Measurements from ENCODE around the gene ADAM19.

Gene ADAM19

GRCh38 chr5:157596487-157596886 is 20.9 kb upstream of the ADAM19 start:
- no peak for DNase-seq (ENCODE audit: low spot score)

- no peak for DNase-seq (ENCODE audit: low spot score)
These were observed 19.3 kb upstream of the ADAM19 start for GRCh38 chr5:157594675-157595459.

GRCh38 chr5:157594257-157594656 is 18.7 kb upstream of the ADAM19 start:
- no peak for DNase-seq (ENCODE audit: low spot score)

DNA sequence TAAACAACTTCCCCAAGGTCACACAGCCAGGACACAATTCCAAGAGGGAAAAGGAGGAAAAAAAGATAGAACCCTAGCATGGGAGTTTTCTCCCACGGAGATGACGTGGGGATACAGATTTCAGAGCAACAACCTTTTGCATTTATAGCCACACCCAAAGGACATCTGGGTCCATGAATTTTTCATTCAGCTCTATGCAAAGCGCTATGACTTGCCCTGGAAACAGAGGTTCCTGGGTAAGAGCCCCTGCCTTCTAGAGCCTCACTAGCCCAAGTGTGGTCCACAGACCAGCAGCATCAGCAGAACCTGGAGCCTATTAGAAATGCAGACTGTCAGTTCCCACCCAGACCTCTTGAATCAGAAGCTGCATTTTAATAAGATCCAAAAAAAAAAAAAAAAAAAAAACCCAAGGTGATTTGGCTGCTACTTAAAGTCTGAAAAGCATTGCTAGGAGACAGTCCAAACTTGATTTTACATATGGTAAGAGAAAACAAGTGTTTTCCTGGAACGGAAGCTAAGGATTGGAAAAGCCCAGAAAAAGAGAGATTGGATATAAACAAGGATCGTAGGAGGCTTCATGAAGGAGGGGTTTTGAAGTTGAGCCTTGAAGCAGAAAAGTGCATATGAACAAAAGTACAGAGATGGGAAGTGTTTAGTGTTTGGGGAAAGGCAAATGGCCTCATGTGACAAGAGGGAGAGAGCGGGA is 17.6 kb upstream of the ADAM19 start:
- DNase-seq (ENCODE audit: low spot score) = no peak

DNA sequence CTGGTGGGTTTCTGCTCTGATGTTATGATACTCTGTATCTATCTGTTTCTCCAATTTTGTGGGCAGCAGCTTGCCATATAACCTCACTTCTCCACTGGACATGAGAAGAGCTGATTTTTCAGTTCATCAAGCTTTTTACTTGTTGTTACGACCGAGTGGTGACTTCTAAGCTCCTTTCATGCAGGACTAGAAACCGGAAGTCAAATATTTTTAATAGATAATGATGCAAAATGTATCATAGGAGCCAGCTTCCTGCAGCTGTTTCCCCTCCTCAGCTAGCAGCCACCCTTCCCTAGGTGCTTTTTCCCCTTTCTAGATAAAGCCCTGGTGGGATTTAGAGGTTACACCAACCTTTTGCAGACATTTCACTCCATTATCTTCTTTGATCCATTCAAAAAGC is 17.0 kb upstream of the ADAM19 start:
- no peak for DNase-seq (ENCODE audit: low spot score)

DNA sequence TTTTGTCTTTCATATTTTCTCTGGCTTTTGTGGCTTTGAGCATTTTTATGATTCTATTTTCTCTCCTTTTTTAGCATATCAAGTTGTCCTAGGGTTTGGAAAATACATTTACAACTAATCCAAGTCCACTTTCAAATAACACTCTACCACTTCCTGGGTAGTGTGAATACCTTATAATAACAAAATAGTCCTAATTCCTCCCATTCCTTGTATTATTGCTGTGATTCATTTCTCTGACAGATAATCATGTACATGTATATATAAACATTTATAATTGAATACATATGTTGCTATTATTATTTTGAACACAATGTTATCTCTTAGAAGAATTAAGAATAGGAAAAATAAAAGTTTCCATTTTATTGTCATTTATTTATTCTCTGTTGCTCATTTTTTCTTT is 14.9 kb upstream of the ADAM19 start:
- DNase-seq (ENCODE audit: low spot score) = no peak

DNA sequence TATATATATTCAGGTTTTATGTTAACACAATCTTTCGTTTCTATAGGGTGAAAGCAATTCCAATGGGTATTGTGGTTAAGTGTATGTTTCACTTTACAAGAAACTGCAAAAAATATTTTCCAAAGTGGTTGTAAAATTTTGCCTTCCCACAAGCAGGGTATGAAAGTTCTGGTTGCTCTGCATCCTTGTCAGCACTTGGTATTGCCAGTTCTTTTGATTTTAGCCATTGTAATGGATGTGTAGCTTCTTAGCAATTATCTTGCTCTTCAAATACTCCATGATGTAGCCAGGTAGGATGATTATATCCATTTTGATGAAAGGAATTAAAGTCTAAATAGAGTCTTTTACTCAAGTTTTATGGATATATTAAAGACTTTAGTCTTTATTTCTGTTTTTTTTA is 9.1 kb upstream of the ADAM19 start:
- no peak for DNase-seq (ENCODE audit: low spot score)

DNA sequence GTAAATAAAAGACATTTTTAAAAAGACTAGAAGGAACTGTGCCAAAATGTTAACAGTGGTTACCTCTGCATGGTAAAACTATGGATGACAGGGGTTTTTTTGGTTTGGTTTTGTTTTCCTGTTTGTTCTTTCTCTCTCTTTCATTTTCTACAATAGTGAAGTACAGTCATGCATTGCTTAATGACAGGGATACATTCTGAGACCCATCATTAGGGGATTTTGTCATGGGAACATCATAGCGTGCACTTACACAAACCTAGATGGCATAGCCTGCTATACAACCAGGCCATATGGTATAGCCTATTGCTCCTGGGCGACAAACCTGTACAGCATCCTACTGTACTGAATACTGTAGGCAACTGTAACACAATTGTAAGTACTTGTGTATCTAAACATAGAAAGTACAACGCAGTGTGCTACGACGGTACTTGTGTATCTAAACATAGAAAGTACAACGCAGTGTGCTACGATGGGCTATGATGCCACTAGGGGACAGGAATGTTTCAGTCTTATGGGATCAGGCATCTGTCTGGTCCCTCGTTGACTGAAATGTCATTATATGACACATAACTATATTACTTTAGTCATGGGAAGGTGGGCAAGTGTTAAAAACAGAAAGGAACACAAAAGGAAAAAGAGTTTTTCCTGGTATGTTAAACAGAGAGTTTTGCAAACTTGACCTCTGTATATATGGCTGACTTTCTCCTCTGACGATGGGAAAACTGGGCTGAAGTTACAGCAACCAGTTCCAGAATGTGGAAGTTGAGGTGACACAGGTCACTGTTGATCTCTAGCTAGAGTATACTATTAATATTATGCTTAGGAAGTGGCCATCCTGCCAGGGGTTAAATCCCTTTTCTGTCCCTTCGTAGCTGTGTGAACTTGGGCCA is 7.4 kb upstream of the ADAM19 start:
- no peak for DNase-seq (ENCODE audit: low spot score)

DNA sequence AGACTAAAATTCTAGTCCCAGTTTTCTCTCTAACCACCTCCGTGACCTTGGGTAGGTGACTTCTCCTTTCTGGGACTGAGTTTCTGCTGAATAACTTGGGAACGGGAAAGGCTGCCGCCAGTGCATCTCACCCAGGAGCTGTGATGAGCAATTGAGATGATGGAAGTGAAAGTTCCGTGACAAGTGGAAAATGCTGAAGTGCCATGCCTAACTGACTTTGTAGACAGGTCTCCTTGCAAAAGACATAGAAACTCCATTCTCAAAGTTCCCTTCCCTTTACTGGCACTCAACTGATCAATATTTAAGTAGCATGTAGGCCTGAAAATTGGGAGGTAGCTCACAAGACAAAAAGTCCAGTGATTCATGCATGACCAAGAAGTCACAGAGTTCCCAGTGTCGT is 6.3 kb upstream of the ADAM19 start:
- DNase-seq (ENCODE audit: low spot score) = no peak

- DNase-seq (ENCODE audit: low spot score) = no peak
These were observed 2.7 kb upstream of the ADAM19 start for GRCh38 chr5:157578079-157578780.

- no peak for DNase-seq (ENCODE audit: low spot score)
These were observed 1.1 kb upstream of the ADAM19 start for GRCh38 chr5:157576678-157577077.

DNA sequence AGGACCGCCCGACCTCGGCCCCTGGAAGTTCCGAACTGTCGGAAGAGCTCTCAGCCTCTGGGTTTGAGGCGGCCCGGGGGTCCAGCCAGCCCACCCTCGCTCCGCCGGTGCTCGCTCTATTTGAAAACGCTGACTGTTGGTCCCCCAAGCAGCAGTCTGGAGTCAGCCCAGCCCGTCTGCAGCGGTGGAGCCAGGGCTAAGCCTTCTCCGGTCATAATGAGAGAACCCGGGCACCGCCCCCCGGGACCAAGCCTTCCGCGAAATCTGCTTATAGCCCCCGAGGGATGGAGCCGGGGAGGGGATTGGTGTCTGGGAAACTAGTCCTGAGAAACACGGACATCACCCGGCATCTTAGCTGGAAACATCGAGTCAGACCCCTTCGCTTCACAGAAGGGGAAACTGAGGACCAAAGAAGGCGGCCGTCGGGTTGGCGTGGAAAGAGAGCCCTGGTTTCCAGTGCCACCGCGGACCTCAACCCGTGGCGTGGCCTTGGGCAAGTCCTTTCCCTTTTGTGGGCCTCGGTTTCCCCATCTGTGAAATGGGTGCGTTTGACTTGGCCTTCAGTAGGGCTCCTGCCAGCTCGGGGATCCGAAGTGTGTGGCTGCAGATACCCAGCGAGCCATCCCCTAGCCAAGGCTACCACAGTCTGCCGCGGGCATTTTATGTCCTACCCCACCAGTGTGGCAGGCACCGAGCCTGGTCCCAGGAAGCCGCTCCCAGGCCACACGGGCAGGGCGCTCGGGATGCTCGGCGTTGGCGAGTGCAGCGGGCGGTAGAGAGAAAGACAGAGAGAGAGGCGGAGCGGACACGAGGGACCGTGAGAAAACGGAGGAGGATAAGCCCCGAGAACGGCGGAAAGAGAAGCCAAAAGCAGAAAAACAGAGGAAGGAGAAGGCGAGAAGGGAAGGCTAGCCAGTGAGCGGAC is 857 bp downstream of the ADAM19 start:
- DNase-seq (ENCODE audit: low spot score) = peak; percentile 67

GRCh38 chr5:157571357-157571827 is 4.2 kb downstream of the ADAM19 start:
- no peak for DNase-seq (ENCODE audit: low spot score)

- DNase-seq (ENCODE audit: low spot score) = no peak
These were observed 4.9 kb downstream of the ADAM19 start for GRCh38 chr5:157570531-157571200.

DNA sequence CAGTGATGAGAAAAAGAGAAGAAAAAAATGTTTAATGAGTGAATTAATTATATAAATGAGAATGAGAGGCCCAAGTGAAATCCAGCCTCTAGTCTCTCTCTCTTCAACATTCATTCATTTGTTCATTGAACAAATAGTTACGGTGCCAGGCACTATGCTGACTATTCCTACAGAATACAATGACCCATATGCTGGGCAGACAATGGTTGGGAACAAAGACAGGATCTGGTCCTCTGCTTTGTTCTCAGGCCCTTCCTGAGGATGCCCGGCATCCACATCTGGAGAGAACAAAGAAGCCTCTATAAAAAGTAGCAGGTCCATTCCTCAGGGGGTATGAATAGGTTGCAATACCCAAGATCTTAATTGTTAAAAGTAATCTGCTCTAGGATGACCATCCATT is 6.9 kb downstream of the ADAM19 start:
- no peak for DNase-seq (ENCODE audit: low spot score)

DNA sequence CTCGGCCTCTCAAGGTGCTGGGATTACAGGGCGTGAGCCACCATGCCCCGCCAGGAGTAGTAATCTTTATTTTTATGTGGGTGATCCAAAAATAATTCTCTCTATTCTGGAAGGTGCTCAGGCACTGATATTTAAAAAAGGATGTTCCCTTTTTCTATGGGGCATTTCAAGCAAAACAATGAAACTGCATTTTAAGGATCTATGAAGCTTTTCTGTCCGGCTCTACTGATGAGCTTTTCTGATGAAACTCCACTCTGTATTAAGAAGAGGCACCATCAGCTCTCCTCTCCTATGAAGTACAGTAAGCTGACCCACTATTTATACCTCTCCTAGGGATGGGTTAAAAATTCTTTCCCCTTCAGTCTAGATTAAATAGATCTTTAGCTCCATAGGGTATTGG is 7.4 kb downstream of the ADAM19 start:
- DNase-seq (ENCODE audit: low spot score) = no peak

DNA sequence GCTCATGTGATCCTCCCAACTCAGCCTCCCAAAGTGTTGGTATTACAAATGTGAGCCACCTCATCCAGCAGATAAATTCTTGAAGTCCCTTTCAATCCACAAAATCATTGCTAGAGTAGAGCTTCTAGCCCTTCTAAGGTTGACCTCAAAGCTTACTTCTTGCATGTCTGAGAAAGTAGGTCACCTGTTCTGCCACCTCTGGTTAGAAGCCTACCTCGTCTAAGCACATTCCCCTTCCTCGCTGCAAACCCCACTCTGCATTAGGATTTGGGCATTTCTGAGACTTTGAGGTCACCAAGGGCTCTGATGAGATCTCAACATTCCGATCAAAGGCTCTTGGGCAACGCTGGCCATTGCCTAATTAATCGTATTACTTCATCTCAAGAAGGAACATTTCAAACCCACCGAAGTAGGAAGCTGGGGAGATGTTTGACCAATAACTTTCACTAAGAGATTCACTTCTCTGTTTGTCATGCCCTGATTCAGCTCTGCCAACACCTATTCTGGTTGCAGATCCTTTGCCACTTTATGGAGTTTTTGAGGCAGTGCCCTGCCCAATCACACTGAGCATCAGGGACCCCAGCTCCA is 8.6 kb downstream of the ADAM19 start:
- no peak for DNase-seq (ENCODE audit: low spot score)

GRCh38 chr5:157563929-157564716 is 11.5 kb downstream of the ADAM19 start:
- no peak for DNase-seq (ENCODE audit: low spot score)

DNA sequence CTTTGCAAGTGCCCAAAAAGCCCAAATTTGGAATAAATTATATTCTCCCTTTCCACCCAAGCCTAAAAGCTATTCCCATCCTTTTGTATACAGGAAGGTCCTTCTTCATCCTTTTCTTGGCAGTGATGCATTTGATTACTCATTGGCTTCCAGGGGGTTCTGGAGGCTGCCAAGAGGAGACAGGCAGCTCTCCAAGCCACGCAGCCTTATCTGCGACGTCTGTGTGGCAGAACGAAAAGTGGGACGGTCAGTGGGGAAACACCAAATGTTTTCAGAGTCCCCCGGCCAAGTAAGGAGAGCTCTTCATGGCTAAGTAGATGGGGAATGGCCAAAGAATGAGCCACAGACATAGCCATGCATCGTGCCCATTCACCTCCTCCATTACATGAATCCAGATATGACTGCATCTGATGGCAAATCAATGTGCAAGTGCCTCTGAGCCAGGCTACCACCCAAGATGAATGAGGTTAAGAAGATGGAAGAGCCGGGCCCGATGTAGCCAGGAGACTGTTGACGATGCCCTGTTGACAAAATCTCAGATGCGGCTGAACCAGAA is 12.1 kb downstream of the ADAM19 start:
- no peak for DNase-seq (ENCODE audit: low spot score)

Data from ecto neural progenitor cell (in vitro differentiated cells).